Panc1 (cell line): ENCODE results near the gene LETM1. TPM values are rescaled to one million over a fixed set of nuclear protein-coding genes. Genes with fewer than 3 reads are reported as not detected.

Experiments used
- ATAC-seq: fragments of 200-7000 bp; cut with Tn5 transposase; 2 replicates; pipeline ENCODE4 v1.9.1; 2020; ENCODE audit warnings: mild to moderate bottlenecking, moderate library complexity
- BruUV-seq: library from RNA; stranded (reverse); fragments of 400-500 nt; replicated peaks from 2 replicates; lab custom pipeline; 2021; lab: Mats Ljungman, UMichigan
- CTCF ChIA-PET: fragments of 300-600 bp; sonication (Branson Sonifier 250); formaldehyde crosslinking; loops from one replicate; lab custom pipeline; 2022; ENCODE audit warnings: antibody characterized with exemption; lab: Charles Lee
- POLR2A ChIA-PET: fragments of 300-600 bp; sonication (Branson Sonifier 250); formaldehyde crosslinking; loops from one replicate; lab custom pipeline; 2022; ENCODE audit warnings: antibody characterized with exemption; lab: Charles Lee
- DNase-seq: peaks from one replicate; pipeline ENCODE4 v3.0.0-alpha.2; 2010; ENCODE audit warnings: low read depth, low spot score
- H3K27ac ChIP-seq: 2 replicates; pipeline ENCODE4 v1.5.1; 2011; ENCODE audit warnings: mild to moderate bottlenecking, low read length, inconsistent platforms
- H3K27me3 ChIP-seq: fragments of 200-500 bp; sonication (Bioruptor generic); 2 replicates; pipeline ENCODE4 v1.6.0; 2014; ENCODE audit warnings: low read length, inconsistent platforms; ENCODE audit not compliant: control insufficient read depth, insufficient read depth
- H3K36me3 ChIP-seq: fragments of 200-500 bp; sonication (Bioruptor generic); 2 replicates; pipeline ENCODE4 v1.5.1; 2014; ENCODE audit warnings: inconsistent platforms, mild to moderate bottlenecking, low read length, moderate library complexity; ENCODE audit not compliant: control insufficient read depth, insufficient read depth
- H3K4me1 ChIP-seq: 2 replicates; pipeline ENCODE4 v1.5.1; 2011; ENCODE audit warnings: inconsistent platforms, mild to moderate bottlenecking, low read length, moderate library complexity; ENCODE audit not compliant: control insufficient read depth, insufficient read depth
- H3K4me3 ChIP-seq, 2 experiments: 2 replicates each; pipeline ENCODE4 v1.5.1; 2011 to 2012; ENCODE audit warnings: low read depth in 2 of 2, low read length in 2 of 2, mild to moderate bottlenecking in 2 of 2, inconsistent platforms in 1 of 2, moderate library complexity in 1 of 2
- H3K9me3 ChIP-seq: fragments of 200-500 bp; sonication (Bioruptor generic); 2 replicates; pipeline ENCODE4 v1.5.1; 2014; ENCODE audit warnings: low read depth, mild to moderate bottlenecking, inconsistent platforms, low read length, moderate library complexity; ENCODE audit not compliant: control insufficient read depth, insufficient read depth
- POLR2AphosphoS5 ChIP-seq: IDR thresholded peaks from 2 replicates; pipeline ENCODE4 v1.6.1; 2012; ENCODE audit warnings: mild to moderate bottlenecking, low read depth, low read length, moderate library complexity
- SIN3A ChIP-seq: IDR thresholded peaks from 2 replicates; pipeline ENCODE4 v1.6.1; 2012; ENCODE audit warnings: low read depth, mild to moderate bottlenecking, low read length, moderate library complexity, borderline replicate concordance; ENCODE audit not compliant: insufficient read depth
- TCF7L2 ChIP-seq: IDR thresholded peaks from 2 replicates; pipeline ENCODE4 v1.6.1; 2011; ENCODE audit warnings: mild to moderate bottlenecking, low read depth, low read length, inconsistent platforms
- in situ Hi-C: cut with HindIII; loops from 2 replicates; pipeline ENCODE4 v1.10.0; 2016; ENCODE audit warnings: low sequenced_read_pairs, low pct_unique_long_range_greater_than_20kb
- intact Hi-C: fragments of 100-400 bp; cut with micrococcal nuclease; formaldehyde crosslinking; loops from one replicate; pipeline ENCODE4 v1.10.0; 2022; ENCODE audit not compliant: unreplicated experiment
- total RNA-seq: library from RNA; stranded (reverse); gene quantifications from one replicate; pipeline ENCODE4 v1.2.1, GENCODE V29; 2021; ENCODE audit not compliant: unreplicated experiment
- TF ChIP-seq, protein P1 (sequence below), 2 experiments: IDR thresholded peaks; 2 replicates each; pipeline ENCODE4 v1.6.1; 2011 to 2012; ENCODE audit warnings: low read depth in 2 of 2, control low read depth in 1 of 2, low read length in 1 of 2, mild to moderate bottlenecking in 1 of 2, moderate library complexity in 1 of 2; ENCODE audit not compliant: insufficient read depth in 1 of 2
- TF ChIP-seq, protein P2 (sequence below): fragments of 450-650 bp; IDR thresholded peaks from 2 replicates; pipeline ENCODE4 v1.5.1; 2017; ENCODE audit warnings: mild to moderate bottlenecking

LETM1 gene
- total RNA-seq, 1 experiment from 2014 or later = 67.6 TPM

DNA sequence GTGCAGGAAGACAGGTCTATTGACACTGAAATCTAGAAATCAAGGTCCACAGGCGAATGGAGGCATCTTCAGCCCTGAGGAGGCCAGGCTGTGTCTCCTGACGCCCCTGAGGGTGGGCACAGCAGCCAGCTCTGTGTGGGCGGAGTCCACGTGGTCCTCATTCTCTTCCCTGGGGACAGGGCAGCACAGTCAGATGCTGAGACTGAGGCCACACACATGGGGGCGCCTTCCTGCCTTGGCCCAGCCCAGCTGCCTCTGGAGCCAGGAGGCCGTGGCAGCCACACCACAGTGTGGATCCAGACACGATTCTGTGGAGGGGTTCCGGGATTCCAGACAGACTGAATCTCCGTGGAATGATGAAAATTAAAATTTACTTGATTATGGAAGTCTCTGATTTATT, 42.0 kb downstream of the LETM1 start:
- ChIA-PET POLR2A (no interaction called here), CTCF (no interaction called here)
- TF ChIP-seq, protein P1, sequence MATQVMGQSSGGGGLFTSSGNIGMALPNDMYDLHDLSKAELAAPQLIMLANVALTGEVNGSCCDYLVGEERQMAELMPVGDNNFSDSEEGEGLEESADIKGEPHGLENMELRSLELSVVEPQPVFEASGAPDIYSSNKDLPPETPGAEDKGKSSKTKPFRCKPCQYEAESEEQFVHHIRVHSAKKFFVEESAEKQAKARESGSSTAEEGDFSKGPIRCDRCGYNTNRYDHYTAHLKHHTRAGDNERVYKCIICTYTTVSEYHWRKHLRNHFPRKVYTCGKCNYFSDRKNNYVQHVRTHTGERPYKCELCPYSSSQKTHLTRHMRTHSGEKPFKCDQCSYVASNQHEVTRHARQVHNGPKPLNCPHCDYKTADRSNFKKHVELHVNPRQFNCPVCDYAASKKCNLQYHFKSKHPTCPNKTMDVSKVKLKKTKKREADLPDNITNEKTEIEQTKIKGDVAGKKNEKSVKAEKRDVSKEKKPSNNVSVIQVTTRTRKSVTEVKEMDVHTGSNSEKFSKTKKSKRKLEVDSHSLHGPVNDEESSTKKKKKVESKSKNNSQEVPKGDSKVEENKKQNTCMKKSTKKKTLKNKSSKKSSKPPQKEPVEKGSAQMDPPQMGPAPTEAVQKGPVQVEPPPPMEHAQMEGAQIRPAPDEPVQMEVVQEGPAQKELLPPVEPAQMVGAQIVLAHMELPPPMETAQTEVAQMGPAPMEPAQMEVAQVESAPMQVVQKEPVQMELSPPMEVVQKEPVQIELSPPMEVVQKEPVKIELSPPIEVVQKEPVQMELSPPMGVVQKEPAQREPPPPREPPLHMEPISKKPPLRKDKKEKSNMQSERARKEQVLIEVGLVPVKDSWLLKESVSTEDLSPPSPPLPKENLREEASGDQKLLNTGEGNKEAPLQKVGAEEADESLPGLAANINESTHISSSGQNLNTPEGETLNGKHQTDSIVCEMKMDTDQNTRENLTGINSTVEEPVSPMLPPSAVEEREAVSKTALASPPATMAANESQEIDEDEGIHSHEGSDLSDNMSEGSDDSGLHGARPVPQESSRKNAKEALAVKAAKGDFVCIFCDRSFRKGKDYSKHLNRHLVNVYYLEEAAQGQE (IDR thresholded peaks at IDR 0.05; ENCODE audit: insufficient read depth in 1 of 2, low read depth in 2 of 2, low read length in 1 of 2) = no peak
- no peak for TF ChIP-seq SIN3A
- TF ChIP-seq POLR2AphosphoS5 = no peak
- TF ChIP-seq TCF7L2 = no peak
- TF ChIP-seq, protein P2, sequence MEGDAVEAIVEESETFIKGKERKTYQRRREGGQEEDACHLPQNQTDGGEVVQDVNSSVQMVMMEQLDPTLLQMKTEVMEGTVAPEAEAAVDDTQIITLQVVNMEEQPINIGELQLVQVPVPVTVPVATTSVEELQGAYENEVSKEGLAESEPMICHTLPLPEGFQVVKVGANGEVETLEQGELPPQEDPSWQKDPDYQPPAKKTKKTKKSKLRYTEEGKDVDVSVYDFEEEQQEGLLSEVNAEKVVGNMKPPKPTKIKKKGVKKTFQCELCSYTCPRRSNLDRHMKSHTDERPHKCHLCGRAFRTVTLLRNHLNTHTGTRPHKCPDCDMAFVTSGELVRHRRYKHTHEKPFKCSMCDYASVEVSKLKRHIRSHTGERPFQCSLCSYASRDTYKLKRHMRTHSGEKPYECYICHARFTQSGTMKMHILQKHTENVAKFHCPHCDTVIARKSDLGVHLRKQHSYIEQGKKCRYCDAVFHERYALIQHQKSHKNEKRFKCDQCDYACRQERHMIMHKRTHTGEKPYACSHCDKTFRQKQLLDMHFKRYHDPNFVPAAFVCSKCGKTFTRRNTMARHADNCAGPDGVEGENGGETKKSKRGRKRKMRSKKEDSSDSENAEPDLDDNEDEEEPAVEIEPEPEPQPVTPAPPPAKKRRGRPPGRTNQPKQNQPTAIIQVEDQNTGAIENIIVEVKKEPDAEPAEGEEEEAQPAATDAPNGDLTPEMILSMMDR = no peak
- Histone ChIP-seq H3K36me3 (no peaks in the 10 kb centered on the region), H3K4me1 (no peaks in the 10 kb centered on the region), H3K9me3 (no peaks in the 10 kb centered on the region), H3K27me3 (no peaks in the 10 kb centered on the region), H3K4me3 (no peak overlapping the region), H3K27ac (no peak overlapping the region)
- no peak for DNase-seq
- BruUV-seq = no TSS peak
- intact Hi-C loops (no loop called here), in situ Hi-C loops (no loop called here)
- no peak for ATAC-seq

DNA sequence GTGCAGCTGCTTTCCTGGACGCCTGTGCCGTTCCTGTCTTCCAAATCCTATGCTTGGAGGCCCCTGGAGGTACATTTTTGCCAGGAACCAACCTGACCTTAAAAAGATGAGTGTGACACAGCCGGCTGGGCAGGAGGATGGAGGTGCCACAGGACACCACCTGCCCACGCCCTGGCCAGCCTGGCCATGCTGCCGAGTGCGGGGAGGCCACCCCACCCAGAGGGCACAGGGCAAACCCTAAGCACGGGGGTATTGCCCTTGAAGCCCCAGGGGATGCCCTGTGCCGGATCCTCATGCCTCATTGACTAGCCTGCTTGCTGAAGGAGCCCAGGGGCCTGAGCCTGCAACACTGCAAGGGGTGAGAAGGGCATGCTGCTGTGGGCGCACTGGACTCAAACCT, 42.7 kb downstream of the LETM1 start:
- BruUV-seq = no TSS peak
- ATAC-seq (no peak), DNase-seq (no peak)
- CTCF ChIA-PET = no interaction called here
- Histone ChIP-seq H3K4me1 (no peaks in the 10 kb centered on the region), H3K9me3 (no peaks in the 10 kb centered on the region), H3K36me3 (no peaks in the 10 kb centered on the region), H3K27ac (no peak overlapping the region), H3K4me3 (no peak overlapping the region), H3K27me3 (no peaks in the 10 kb centered on the region)
- in situ Hi-C loops (no loop called here), intact Hi-C loops (no loop called here)
- TF ChIP-seq, protein P1 (IDR thresholded peaks at IDR 0.05; ENCODE audit: insufficient read depth in 1 of 2, low read depth in 2 of 2, low read length in 1 of 2) = no peak
- POLR2A ChIA-PET = no interaction called here
